ENCODE results near the gene LDHAL6B.

DNA sequence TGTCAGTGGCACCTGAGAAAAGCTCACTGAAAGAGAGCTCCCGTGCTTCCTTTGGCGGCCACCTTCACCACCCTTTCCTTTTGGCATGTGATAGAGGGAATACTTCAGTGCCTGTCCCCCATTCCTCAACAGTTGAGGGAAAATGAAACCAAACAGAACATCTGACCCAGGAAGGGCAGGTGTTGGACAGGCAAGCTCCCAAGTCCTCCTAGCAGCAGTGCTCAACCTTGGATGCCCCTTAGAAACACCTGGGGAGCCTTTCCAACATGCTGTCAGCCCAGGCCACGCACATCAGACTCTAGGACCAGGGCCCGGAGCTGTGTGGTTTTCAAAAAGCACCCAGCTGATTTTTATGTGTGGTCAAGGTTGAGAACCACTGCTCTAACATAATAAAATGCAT is 22.4 kb downstream of the LDHAL6B start:
- TF ChIP-seq CTBP1 (IDR thresholded peaks at IDR 0.05; ENCODE audit: borderline replicate concordance) (no peak), CHD2 (IDR thresholded peaks at IDR 0.05; ENCODE audit: low read depth, low read length) (no peak), FOSL1 (tag; conservative IDR thresholded peaks at IDR 0.05) (no peak), ATF7 (IDR thresholded peaks at IDR 0.05) (no peak), SP2 (IDR thresholded peaks at IDR 0.05; ENCODE audit: extremely low read depth, low read depth, low read length, poor library complexity, severe bottlenecking) (no peak)
- TF ChIP-seq, protein P1, sequence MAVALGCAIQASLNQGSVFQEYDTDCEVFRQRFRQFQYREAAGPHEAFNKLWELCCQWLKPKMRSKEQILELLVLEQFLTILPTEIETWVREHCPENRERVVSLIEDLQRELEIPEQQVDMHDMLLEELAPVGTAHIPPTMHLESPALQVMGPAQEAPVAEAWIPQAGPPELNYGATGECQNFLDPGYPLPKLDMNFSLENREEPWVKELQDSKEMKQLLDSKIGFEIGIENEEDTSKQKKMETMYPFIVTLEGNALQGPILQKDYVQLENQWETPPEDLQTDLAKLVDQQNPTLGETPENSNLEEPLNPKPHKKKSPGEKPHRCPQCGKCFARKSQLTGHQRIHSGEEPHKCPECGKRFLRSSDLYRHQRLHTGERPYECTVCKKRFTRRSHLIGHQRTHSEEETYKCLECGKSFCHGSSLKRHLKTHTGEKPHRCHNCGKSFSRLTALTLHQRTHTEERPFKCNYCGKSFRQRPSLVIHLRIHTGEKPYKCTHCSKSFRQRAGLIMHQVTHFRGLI (CRISPR knock-in tag; IDR thresholded peaks at IDR 0.05), result no peak
